GM21717 (cell line): ENCODE results near the gene ADGRL1.

ENCODE experiments used
- ATAC-seq: cut with Tn5 transposase; IDR thresholded peaks from one replicate; pipeline ENCODE4 v1.9.1; 2021; ENCODE audit warnings: mild to moderate bottlenecking, moderate library complexity; ENCODE audit not compliant: unreplicated experiment

Gene ADGRL1

GRCh38 chr19:14142262-14143190 is 63.4 kb downstream of the ADGRL1 start:
- ATAC-seq, result no peak

DNA sequence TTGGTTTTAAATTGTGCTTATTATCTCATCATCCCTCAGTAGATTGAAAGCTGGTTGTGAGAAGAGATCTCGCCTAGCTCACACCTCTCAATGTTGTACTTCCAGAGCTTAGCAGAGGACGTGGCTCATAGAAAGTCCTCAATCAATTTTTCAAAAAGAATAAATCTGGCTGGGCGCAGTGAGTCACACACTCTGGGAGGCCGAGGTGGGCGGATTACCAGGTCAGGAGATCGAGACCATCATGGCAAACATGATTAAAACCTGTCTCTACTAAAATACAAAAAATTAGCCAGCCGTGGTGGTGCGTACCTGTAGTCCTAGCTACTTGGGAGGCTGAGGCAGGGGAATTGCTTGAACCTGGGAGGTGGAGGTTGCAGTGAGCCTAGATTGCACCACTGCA is 64.9 kb downstream of the ADGRL1 start:
- ATAC-seq, result no peak

DNA sequence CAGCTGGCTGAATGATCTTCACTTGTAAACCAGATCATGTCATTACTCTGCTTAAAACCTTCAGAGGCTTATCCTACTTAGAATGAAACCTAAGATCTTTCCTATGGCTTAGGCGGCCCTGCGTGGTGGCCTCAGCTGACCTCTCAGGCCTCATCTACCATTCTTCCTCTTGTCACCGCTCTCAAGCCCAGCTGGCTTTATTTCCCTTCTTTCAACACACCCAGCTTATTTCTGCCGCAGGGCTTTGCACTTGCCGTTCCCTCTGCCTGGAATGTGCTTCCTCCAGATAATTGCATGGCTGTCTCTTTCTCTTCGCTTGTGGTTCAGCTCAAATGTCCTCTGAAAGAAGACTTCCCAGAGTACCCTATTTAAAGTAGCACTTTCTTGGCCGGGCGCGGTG is 66.0 kb downstream of the ADGRL1 start:
- no peak for ATAC-seq

DNA sequence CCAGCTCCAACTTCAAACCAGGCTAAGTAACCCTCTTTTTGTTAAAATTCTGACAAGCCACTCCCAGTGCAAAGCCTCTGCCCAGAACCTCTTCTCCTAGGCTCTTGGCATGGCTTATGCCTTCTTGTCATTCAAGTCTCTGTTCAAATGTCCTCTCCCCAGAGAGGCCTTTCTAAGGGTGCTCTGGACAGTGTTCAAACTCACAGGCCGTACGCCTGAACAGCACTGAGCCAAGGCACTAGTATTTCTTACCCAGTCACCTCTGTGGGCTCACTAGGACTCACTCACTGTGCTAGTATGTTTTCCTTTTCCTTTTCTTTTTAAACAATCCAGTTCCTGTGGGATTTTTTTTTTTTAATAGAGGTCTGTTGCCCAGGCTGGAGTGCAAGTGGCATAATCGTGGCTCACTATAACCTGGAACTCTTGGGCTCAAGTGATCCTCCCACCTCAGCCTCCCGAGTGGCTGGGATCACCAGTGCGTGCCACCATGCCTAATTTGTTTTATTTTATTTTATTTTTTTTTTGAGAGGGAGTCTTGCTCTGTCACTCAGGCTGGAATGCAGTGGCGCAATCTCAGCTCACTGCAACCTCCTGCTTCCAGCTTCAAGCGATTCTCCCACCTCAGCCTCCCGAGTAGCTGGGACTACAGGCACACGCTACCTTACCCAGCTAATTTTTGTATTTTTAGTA is 67.2 kb downstream of the ADGRL1 start:
- ATAC-seq, result no peak

DNA sequence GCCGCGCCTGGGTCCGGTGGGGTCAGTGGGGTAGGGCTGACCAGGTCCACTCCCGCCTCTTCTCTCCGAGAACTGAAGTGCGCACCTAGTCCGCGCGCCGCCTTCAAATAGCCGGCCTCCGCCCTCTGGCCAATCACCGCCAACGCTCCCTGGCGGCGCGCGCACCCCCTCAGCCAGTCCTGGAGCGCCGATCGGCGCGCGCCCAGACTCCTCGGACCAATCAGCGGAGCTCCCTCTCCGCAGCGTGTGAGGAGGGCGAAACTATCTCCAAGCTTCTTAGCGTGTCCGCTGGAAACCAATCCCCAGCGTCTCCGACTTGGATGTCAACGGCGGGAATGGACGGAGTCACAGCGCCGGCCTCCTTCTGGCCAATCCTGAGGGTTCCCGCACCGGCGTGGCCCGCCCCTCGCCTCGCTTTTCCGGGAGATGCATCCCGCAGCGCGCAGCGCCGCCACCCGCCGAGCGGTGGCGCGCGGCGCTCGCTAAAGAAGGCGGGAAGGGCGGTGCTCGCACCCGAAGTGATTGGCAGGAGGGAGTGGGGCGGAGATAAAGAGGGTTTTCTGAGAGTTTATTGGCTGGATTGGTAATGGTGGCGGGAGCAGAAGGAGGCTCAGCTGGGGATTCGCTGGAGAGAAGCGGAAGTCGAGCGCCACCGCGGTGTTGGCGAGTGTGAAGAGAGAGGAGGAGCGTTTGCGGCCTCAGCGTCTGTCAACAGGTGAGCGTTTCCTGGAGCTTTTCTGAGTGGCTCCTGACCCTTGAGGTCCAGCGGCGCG is 69.3 kb downstream of the ADGRL1 start, which contains the start of gene ASF1B:
Gene ASF1B, minus strand, starts transcription at position 81 of the 773 bp plus-strand sequence. CDS start 133 bp downstream, outside the sequence.
- ATAC-seq, result peak; percentile 70

DNA sequence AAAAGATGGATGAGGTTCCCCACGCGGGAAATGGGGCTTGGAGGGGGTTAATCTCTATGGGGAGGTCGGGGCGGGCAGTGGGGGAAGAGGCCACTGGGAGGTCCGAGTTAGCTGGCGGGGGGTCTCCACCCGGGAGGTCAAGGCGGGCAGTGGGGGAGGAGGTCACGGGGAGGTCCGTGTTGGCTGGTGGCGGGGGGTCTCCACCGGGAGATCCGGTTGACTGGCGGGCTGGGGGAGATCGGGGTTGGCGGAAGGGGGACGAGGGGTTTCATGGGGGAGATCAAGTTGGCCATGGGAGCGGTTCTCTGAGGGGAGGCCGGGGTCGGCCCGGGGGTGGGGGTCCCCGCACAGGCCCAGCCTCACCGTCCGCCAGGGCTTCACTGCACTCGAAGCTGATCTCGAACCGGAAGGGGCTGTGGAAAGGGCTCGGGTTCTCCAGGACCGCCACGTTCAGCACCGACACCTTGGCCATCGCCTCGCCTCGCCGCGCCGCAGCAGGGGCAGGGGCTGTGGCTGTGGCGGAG is 69.9 kb downstream of the ADGRL1 start:
- no peak for ATAC-seq

DNA sequence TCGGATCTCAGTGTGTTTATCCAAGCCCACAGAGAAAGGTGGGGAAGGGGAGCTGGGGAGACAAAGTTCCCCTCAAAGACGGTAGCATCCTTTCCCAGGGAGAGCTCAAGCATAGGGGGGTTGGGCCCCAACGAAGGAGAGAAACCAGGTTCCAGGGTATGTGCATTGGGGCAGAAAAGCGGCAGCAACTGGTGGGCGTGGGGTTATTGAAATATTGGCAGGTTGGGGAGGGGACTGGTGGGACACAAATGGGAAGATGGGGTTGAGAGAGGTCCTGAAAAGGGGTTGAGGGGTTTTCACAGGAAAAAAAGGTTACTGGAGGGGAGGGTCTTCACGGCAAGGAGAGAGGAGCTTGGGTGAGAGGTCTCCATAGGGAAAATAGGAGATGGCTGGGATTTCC is 70.6 kb downstream of the ADGRL1 start:
- no peak for ATAC-seq

DNA sequence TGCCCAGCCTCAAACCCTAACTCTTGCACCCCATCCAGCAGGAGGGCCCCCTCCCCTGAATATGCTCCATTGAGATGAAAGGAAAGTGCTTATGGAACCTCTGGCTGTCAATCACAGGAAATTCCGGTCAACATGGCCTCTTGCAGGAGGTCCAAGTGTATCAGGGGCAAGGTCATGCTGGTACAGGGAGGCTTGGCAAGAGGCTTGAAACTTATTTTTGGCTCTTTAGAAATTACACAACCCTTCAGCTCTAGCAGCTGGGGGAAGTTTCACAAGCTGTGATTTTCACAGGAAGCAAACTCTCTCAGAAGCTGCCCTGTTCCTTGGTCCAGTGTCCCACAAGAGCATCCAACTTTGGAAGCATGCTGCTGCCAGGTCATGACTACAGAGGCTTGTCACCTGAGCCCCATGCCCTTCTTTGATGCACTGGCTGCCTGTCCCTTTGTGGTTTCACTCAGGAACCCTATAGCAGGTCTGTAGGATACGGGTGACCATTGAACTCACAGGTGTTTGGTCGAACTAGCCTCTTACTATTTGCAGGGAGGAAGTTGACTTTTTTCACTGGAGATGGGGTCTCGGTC is 78.0 kb downstream of the ADGRL1 start:
- no peak for ATAC-seq

GRCh38 chr19:14127176-14127575 is 78.8 kb downstream of the ADGRL1 start:
- ATAC-seq, result no peak

- ATAC-seq, result no peak
Measured at GRCh38 chr19:14122924-14123323, 83.0 kb downstream of the ADGRL1 start.

DNA sequence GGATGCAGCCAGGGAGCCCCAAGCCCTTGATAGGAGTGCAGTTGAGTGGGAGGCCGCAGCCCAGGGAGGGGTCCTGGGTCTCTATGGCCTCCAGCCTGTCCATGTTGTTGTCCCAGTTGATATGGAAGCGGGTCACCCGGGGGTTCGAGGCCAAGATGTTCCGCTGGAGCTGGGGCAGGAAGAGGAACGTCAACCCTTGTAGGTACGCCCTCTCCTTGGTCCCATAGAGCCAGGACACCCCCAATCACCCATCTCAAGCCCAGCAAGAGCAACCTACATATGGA is 85.5 kb downstream of the ADGRL1 start:
- no peak for ATAC-seq

- ATAC-seq, result no peak
Measured at GRCh38 chr19:14119644-14120496, 86.1 kb downstream of the ADGRL1 start.

DNA sequence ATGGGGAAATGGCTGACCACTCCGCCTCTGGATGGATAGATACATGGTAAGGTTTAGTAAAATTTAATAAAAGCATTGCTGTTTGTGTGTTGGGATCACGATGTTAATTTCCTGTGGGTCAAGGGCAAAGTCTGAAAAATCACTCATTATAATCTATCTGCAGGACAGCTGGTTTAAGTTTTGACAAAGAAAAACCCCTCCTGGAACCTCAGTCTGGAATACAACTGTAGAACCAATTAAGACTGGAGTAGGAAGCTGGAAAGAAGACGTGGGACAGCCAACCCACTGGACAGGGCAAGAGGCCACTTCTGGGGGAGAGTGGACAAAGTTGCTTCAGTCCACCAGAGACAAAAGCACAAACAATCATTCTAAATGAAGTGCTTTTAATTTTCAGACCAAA is 86.8 kb downstream of the ADGRL1 start:
- ATAC-seq, result no peak

- peak; percentile 1 for ATAC-seq
Measured at GRCh38 chr19:14118165-14119051, 87.6 kb downstream of the ADGRL1 start.

DNA sequence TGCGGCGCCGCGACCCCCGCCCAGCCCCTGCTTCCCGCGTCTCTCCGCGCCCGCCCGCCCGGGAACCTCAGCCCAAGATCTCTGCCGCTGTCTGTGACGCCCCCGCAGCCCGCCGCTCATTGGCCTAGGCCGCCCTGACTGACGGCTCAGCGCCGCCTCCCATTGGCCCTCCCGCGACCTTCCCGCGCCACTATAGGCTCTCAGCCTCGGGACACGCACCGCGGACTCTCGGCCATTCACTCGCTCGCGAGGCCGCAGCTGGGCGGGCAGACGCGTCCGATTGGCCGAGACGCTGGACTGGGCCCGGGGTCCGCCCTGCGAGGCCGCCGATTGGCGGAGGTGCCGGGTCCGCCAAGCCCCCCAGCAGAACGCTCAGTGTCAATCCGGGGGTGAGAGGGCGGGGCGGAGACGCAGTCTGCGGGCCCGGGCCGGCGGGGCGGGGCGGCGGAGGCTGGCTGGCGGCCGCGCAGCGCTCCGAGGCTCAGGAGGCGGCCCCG is 88.3 kb downstream of the ADGRL1 start, which contains the start of gene PRKACA:
Gene PRKACA, minus strand, starts transcription at position 95 of the 497 bp plus-strand sequence. CDS start 215 bp downstream, outside the sequence.
- peak; percentile 80 for ATAC-seq

DNA sequence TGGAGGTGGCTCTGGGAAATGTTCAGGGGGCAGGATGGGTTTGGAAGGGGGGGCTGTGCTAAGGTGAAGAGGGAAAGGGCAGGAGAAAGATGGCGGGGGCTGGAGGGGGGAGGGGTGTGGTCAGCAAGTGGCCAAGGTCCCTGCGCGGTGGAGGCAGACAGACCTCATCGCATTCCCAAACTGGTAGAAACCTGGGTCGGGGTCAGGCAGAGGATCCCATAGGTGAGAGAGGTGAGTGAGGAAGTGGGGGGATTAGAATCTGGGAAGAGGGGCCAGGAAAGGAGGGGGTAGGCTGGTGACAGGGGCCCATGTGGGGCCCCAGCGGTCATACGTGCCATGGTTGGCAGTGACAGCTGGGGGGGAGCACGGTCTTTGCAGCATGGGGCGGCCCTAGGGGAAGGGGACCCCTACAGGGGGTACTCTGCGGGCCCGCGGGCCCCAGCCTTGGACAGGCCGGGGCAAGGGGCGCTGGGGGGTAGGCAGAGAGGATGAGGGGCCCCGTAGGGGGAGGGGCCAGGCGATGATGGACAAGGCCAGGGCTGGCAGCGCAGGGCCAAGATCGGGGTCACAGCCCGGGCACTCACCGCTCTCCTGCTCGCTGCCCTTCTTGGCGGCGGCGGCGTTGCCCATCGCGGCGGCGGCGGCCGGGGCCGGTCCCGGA is 88.9 kb downstream of the ADGRL1 start:
- peak; percentile 2 for ATAC-seq

GRCh38 chr19:14116525-14116917 is 89.4 kb downstream of the ADGRL1 start:
- no peak for ATAC-seq

GRCh38 chr19:14115756-14116155 is 90.2 kb downstream of the ADGRL1 start:
- ATAC-seq, result no peak
